ENCODE measurements around the gene CHRND. TPM values are rescaled to one million over a fixed set of nuclear protein-coding genes. Genes with fewer than 3 reads are reported as not detected.

The CHRND gene
- total RNA-seq, 4 donors from 2014 or later, result 49.1 to 119 (median 81.1) TPM

- in situ Hi-C loops (cut with MboI; ENCODE audit: low sequenced_read_pairs in 4 of 4) (loop anchor here in 1 of 4 donors (25.0 kb wide), 1 partner anchor 594 kb away; no protein-coding TSS in a partner anchor), intact Hi-C loops (cut with DNase I; ENCODE audit: low total_unique reads) (no loop called here)
- H3K27me3 ChIP-seq, result peaks cover 0 to 9% (median 0%) of the 10 kb centered on the region in 3 donors
- ATAC-seq, result no peak
- TF ChIP-seq POLR2A (IDR thresholded peaks at IDR 0.05), result no peak
- H3K36me3 ChIP-seq, result no peaks in the 10 kb centered on the region
- no peak overlapping the region for H3K27ac ChIP-seq
- no peak overlapping the region for H3K4me3 ChIP-seq
- peaks cover 0 to 14% of the 10 kb centered on the region in 2 donors for H3K4me1 ChIP-seq
- no peaks in the 10 kb centered on the region for H3K9me3 ChIP-seq
- DNase-seq, result no peak
Measured at GRCh38 chr2:232506709-232507108, 19.3 kb upstream of the CHRND start.

GRCh38 chr2:232508251-232508650 lies 17.7 kb upstream of the CHRND start:
- in situ Hi-C loops (cut with MboI; ENCODE audit: low sequenced_read_pairs in 4 of 4), result loop anchor here in 1 of 4 donors (25.0 kb wide), 1 partner anchor 596 kb away; no protein-coding TSS in a partner anchor

GRCh38 chr2:232511336-232511890 lies 14.5 kb upstream of the CHRND start:
- intact Hi-C loops (cut with DNase I; ENCODE audit: low total_unique reads), result no loop called here
- Histone ChIP-seq H3K27ac (no peak overlapping the region), H3K4me1 (peaks cover 26 to 27% of the 10 kb centered on the region in 2 donors), H3K4me3 (no peak overlapping the region), H3K36me3 (no peaks in the 10 kb centered on the region), H3K9me3 (no peaks in the 10 kb centered on the region), H3K27me3 (no peaks in the 10 kb centered on the region)
- in situ Hi-C loops (cut with MboI; ENCODE audit: low sequenced_read_pairs in 4 of 4), result loop anchor here in 2 of 4 donors (10.0 to 25.0 kb wide), 2 partner anchors 57 to 599 kb away; partner anchors contain the start of gene ALPI (in 1 of the 2)
- peak in 1 of 2 donors; percentile 38 for DNase-seq
- TF ChIP-seq CTCF (IDR thresholded peaks at IDR 0.05 in 4 of 5, conservative IDR thresholded peaks at IDR 0.05 in 1 of 5) (no peak), POLR2A (IDR thresholded peaks at IDR 0.05) (no peak)
- no peak for ATAC-seq

More at GRCh38 chr2:232508251-232508650, 17.7 kb upstream of the CHRND start:
- H3K4me1 ChIP-seq, result peaks cover 0 to 4% of the 10 kb centered on the region in 2 donors
- intact Hi-C loops (cut with DNase I; ENCODE audit: low total_unique reads), result no loop called here
- H3K36me3 ChIP-seq, result no peaks in the 10 kb centered on the region
- no peak overlapping the region for H3K4me3 ChIP-seq
- no peak overlapping the region for H3K27ac ChIP-seq
- ATAC-seq, result no peak
- DNase-seq, result no peak
- H3K27me3 ChIP-seq, result peaks cover 0 to 8% (median 0%) of the 10 kb centered on the region in 3 donors
- TF ChIP-seq POLR2A (IDR thresholded peaks at IDR 0.05) (no peak), CTCF (IDR thresholded peaks at IDR 0.05 in 4 of 5, conservative IDR thresholded peaks at IDR 0.05 in 1 of 5) (no peak)
- H3K9me3 ChIP-seq, result no peaks in the 10 kb centered on the region

- ATAC-seq (no peak), DNase-seq (no peak)
- Histone ChIP-seq H3K27me3 (no peaks in the 10 kb centered on the region), H3K27ac (no peak overlapping the region), H3K9me3 (no peaks in the 10 kb centered on the region), H3K36me3 (no peaks in the 10 kb centered on the region), H3K4me3 (no peak overlapping the region), H3K4me1 (peaks cover 26 to 27% of the 10 kb centered on the region in 2 donors)
- in situ Hi-C loops (cut with MboI; ENCODE audit: low sequenced_read_pairs in 4 of 4) (loop anchor here in 2 of 4 donors (10.0 to 25.0 kb wide), 2 partner anchors 58 to 600 kb away; partner anchors contain the start of gene ALPI (in 1 of the 2)), intact Hi-C loops (cut with DNase I; ENCODE audit: low total_unique reads) (no loop called here)
- TF ChIP-seq POLR2A (IDR thresholded peaks at IDR 0.05) (no peak), CTCF (IDR thresholded peaks at IDR 0.05 in 4 of 5, conservative IDR thresholded peaks at IDR 0.05 in 1 of 5) (no peak)
Measured at GRCh38 chr2:232512602-232513001, 13.4 kb upstream of the CHRND start.

- ATAC-seq (no peak), DNase-seq (no peak)
- Histone ChIP-seq H3K9me3 (no peaks in the 10 kb centered on the region), H3K4me1 (peaks cover 26 to 27% of the 10 kb centered on the region in 2 donors), H3K36me3 (no peaks in the 10 kb centered on the region), H3K27ac (no peak overlapping the region), H3K27me3 (no peaks in the 10 kb centered on the region), H3K4me3 (no peak overlapping the region)
- intact Hi-C loops (cut with DNase I; ENCODE audit: low total_unique reads), result no loop called here
- no peak for TF ChIP-seq CTCF (IDR thresholded peaks at IDR 0.05 in 4 of 5, conservative IDR thresholded peaks at IDR 0.05 in 1 of 5)
- TF ChIP-seq POLR2A (IDR thresholded peaks at IDR 0.05), result no peak
- in situ Hi-C loops (cut with MboI; ENCODE audit: low sequenced_read_pairs in 4 of 4), result loop anchor here in 2 of 4 donors (10.0 to 25.0 kb wide), 2 partner anchors 59 to 601 kb away; partner anchors contain the start of gene ALPI (in 1 of the 2)
Measured at GRCh38 chr2:232513353-232513752, 12.6 kb upstream of the CHRND start.
